ENCODE data around the gene TBX4. TPM values are rescaled to one million over a fixed set of nuclear protein-coding genes. Genes with fewer than 3 reads are reported as not detected.

TBX4 gene
- total and polyA plus RNA-seq, 2 of the 13 experiments (the other 11 are each of a cell fraction or from before 2014, with no cell fraction given): 0.11 to 1.1 TPM

GRCh38 chr17:61412143-61412859, 39.9 kb upstream of the TBX4 start (continued):
- peak; percentile 61 for TF ChIP-seq HMGXB3 (CRISPR knock-in tag; IDR thresholded peaks at IDR 0.05; ENCODE audit: borderline replicate concordance)
- no peak for TF ChIP-seq ATF7 (IDR thresholded peaks at IDR 0.05)
- no peak; the same call in 1 of the 2 replicates for TF ChIP-seq ATF7 (CRISPR knock-in tag; IDR thresholded peaks at IDR 0.05)
- no peak for TF ChIP-seq ZFP36L1 (CRISPR knock-in tag; IDR thresholded peaks at IDR 0.05)
- TF ChIP-seq ZNF556 (CRISPR knock-in tag; IDR thresholded peaks at IDR 0.05; ENCODE audit: borderline replicate concordance): peak; percentile 70; the same call in 1 of the 2 replicates
- no peak for TF ChIP-seq PHB2 (IDR thresholded peaks at IDR 0.05; ENCODE audit: partially characterized antibody)
- TF ChIP-seq ZNF879 (CRISPR knock-in tag; IDR thresholded peaks at IDR 0.05): peak; percentile 39; the same call in 1 of the 2 replicates
- TF ChIP-seq CAMTA2 (CRISPR knock-in tag; IDR thresholded peaks at IDR 0.05; ENCODE audit: borderline replicate concordance): peak; percentile 64; the same call in 1 of the 2 replicates
- TF ChIP-seq BRF2 (CRISPR knock-in tag; IDR thresholded peaks at IDR 0.05): no peak
- TF ChIP-seq ZUFSP (CRISPR knock-in tag; IDR thresholded peaks at IDR 0.05; ENCODE audit: borderline replicate concordance): no peak
- TF ChIP-seq ZNF383 (CRISPR knock-in tag; IDR thresholded peaks at IDR 0.05; ENCODE audit: borderline replicate concordance): no peak; the same call in 1 of the 2 replicates
- TF ChIP-seq ZNF883 (CRISPR knock-in tag; IDR thresholded peaks at IDR 0.05; ENCODE audit: not compliant biosample characterization): no peak
- peak; percentile 86; the same call in 1 of the 2 replicates for TF ChIP-seq KLF13 (CRISPR knock-in tag; IDR thresholded peaks at IDR 0.05)
- no peak for TF ChIP-seq ZNF720 (CRISPR knock-in tag; IDR thresholded peaks at IDR 0.05)
- TF ChIP-seq ZNF276 (CRISPR knock-in tag; IDR thresholded peaks at IDR 0.05; ENCODE audit: low read depth): peak; percentile 44; the same call in 1 of the 2 replicates

Measured in HepG2 (cell line).